GM12878 (cell line): ENCODE data around the gene KIF20B. TPM values are rescaled to one million over a fixed set of nuclear protein-coding genes. Genes with fewer than 3 reads are reported as not detected.

Experiments
- ATAC-seq: fragments of 200-7000 bp; cut with Tn5 transposase; 3 replicates; pipeline ENCODE4 v1.9.1; 2020; ENCODE audit warnings: mild to moderate bottlenecking, moderate library complexity
- BruUV-seq: library from RNA; stranded (reverse); fragments of 400-500 nt; replicated peaks from 2 replicates; lab custom pipeline; 2021; lab: Mats Ljungman, UMichigan
- CTCF ChIA-PET: fragments of 300-600 bp; sonication (Branson Sonifier 250); formaldehyde crosslinking; extraction: SDS; loops from one replicate; lab custom pipeline; 2021; ENCODE audit warnings: inconsistent platforms; lab: Yijun Ruan, JAX
- POLR2A ChIA-PET: fragments of 350-600 bp; formaldehyde crosslinking; extraction: SDS; loops from one replicate; lab custom pipeline; 2021; ENCODE audit warnings: inconsistent platforms; lab: Charles Lee
- RAD21 ChIA-PET: fragments of 300-600 bp; sonication (Branson Sonifier 250); formaldehyde crosslinking; loops from one replicate; lab custom pipeline; 2023; ENCODE audit warnings: antibody characterized with exemption; ENCODE audit not compliant: unreplicated experiment; lab: Charles Lee
- SMC1A ChIA-PET: fragments of 300-600 bp; sonication (Branson Sonifier 250); formaldehyde crosslinking; loops from one replicate; lab custom pipeline; 2023; ENCODE audit not compliant: unreplicated experiment, uncharacterized antibody; lab: Charles Lee
- DNase-seq: peaks from one replicate; pipeline ENCODE4 v3.0.0-alpha.2; 2011; ENCODE audit warnings: low read depth, low spot score
- FAIRE-seq: peaks from 3 replicates; lab custom pipeline; 2011; peaks lifted over from hg19 to GRCh38; lab: Jason Lieb, UNC
- H2AFZ ChIP-seq: 2 replicates; pipeline ENCODE4 v1.6.0; 2011; ENCODE audit warnings: low read depth, low read length, control low read depth; ENCODE audit not compliant: control insufficient read depth
- H3K27ac ChIP-seq: 2 replicates; pipeline ENCODE4 v1.5.1; 2011; ENCODE audit warnings: control low read depth; ENCODE audit not compliant: control insufficient read depth, insufficient read depth
- H3K27me3 ChIP-seq, 2 experiments: replicated peaks in 1 of 2; 2 replicates each; pipeline versions ENCODE4 v1.6.0 to v1.6.1; 2011; ENCODE audit warnings: low read length in 1 of 2; ENCODE audit not compliant: control insufficient read depth in 2 of 2, insufficient read depth in 2 of 2
- H3K36me3 ChIP-seq, 2 experiments: 2 replicates each; pipeline ENCODE4 v1.5.1; 2011; ENCODE audit warnings: low read length in 1 of 2; ENCODE audit not compliant: control insufficient read depth in 2 of 2, insufficient read depth in 2 of 2
- H3K4me1 ChIP-seq: 2 replicates; pipeline ENCODE4 v1.6.1; 2011; ENCODE audit warnings: mild to moderate bottlenecking, low read length, moderate library complexity, mixed read lengths; ENCODE audit not compliant: control insufficient read depth, insufficient read depth
- H3K4me2 ChIP-seq: 2 replicates; pipeline ENCODE4 v1.6.0; 2011; ENCODE audit warnings: control low read depth; ENCODE audit not compliant: control insufficient read depth, insufficient read depth
- H3K4me3 ChIP-seq: fragments of 200-600 bp; sonication (generic); 2 replicates; pipeline ENCODE4 v1.5.1; 2016
- H3K79me2 ChIP-seq: 2 replicates; pipeline ENCODE4 v1.6.0; 2011; ENCODE audit warnings: low read length; ENCODE audit not compliant: control insufficient read depth, insufficient read depth
- H3K9ac ChIP-seq: 2 replicates; pipeline ENCODE4 v1.8.0; 2011; ENCODE audit warnings: low read length, control low read depth, mixed read lengths; ENCODE audit not compliant: control insufficient read depth, insufficient read depth
- H3K9me3 ChIP-seq: replicated peaks from 3 replicates; pipeline ENCODE4 v1.5.1; 2011; ENCODE audit warnings: mild to moderate bottlenecking, low read length; ENCODE audit not compliant: control insufficient read depth, insufficient read depth
- H4K20me1 ChIP-seq: 2 replicates; pipeline ENCODE4 v1.6.0; 2011; ENCODE audit not compliant: control insufficient read depth, insufficient read depth
- CHD1 ChIP-seq: IDR thresholded peaks from 2 replicates; pipeline ENCODE4 v1.6.1; 2012; ENCODE audit warnings: low read depth, low read length, improper control_type of control experiment
- DPF2 ChIP-seq: fragments of 450-650 bp; IDR thresholded peaks from 2 replicates; pipeline ENCODE4 v1.6.1; 2017; ENCODE audit warnings: mild to moderate bottlenecking
- ELK1 ChIP-seq: IDR thresholded peaks from 2 replicates; pipeline ENCODE4 v1.6.1; 2012; ENCODE audit warnings: low read depth, low read length, improper control_type of control experiment
- FOS ChIP-seq: IDR thresholded peaks from 3 replicates; pipeline ENCODE4 v1.6.1; 2011; ENCODE audit warnings: borderline replicate concordance; ENCODE audit not compliant: insufficient read length; ENCODE audit errors: extremely low read depth
- FOXK2 ChIP-seq: fragments of 450-650 bp; IDR thresholded peaks from 2 replicates; pipeline ENCODE4 v1.6.1; 2017; ENCODE audit warnings: mild to moderate bottlenecking, moderate library complexity
- HCFC1 ChIP-seq: fragments of 150-350 bp; IDR thresholded peaks from 2 replicates; pipeline ENCODE4 v1.6.1; 2014; ENCODE audit warnings: low read length
- HDGF ChIP-seq: fragments of 450-650 bp; IDR thresholded peaks from 2 replicates; pipeline ENCODE4 v1.6.1; 2016; ENCODE audit warnings: antibody characterized with exemption
- MTA3 ChIP-seq: IDR thresholded peaks from 2 replicates; pipeline ENCODE4 v1.6.1; 2012; ENCODE audit warnings: low read length, inconsistent platforms, borderline replicate concordance
- NR2C1 ChIP-seq: fragments of 450-650 bp; IDR thresholded peaks from 2 replicates; pipeline ENCODE4 v1.6.1; 2017; ENCODE audit warnings: antibody characterized with exemption, mild to moderate bottlenecking, moderate library complexity
- PKNOX1 ChIP-seq: fragments of 450-650 bp; IDR thresholded peaks from 2 replicates; pipeline ENCODE4 v1.6.1; 2016; ENCODE audit warnings: mild to moderate bottlenecking
- RELA ChIP-seq: fragments of 450-650 bp; IDR thresholded peaks from 2 replicates; pipeline ENCODE4 v1.8.0; 2014; ENCODE audit warnings: borderline replicate concordance; ENCODE audit not compliant: partially characterized antibody
- RELB ChIP-seq: fragments of 450-650 bp; IDR thresholded peaks from 2 replicates; pipeline ENCODE4 v1.6.1; 2017; ENCODE audit warnings: low read depth, mild to moderate bottlenecking, moderate library complexity
- RUNX3 ChIP-seq: IDR thresholded peaks from 2 replicates; pipeline ENCODE4 v1.6.1; 2012; ENCODE audit warnings: low read length, inconsistent platforms
- SIN3A ChIP-seq: IDR thresholded peaks from 2 replicates; pipeline ENCODE4 v1.6.1; 2012; ENCODE audit warnings: low read depth, low read length, improper control_type of control experiment
- SREBF2 ChIP-seq: IDR thresholded peaks from 2 replicates; pipeline ENCODE4 v1.6.1; 2012; ENCODE audit warnings: mild to moderate bottlenecking, low read length
- SRF ChIP-seq, 2 experiments: IDR thresholded peaks; 2 replicates each; pipeline ENCODE4 v1.6.1; 2011; ENCODE audit warnings: low read depth in 2 of 2, low read length in 2 of 2, mild to moderate bottlenecking in 1 of 2, moderate library complexity in 1 of 2
- STAT3 ChIP-seq: IDR thresholded peaks from 2 replicates; pipeline ENCODE4 v1.6.1; 2011; ENCODE audit warnings: low read depth, low read length, improper control_type of control experiment
- SUPT20H ChIP-seq: IDR thresholded peaks from 2 replicates; pipeline ENCODE4 v1.6.1; 2011; ENCODE audit warnings: low read depth, mild to moderate bottlenecking, low read length, moderate library complexity, borderline replicate concordance; ENCODE audit not compliant: control insufficient read depth
- ZNF687 ChIP-seq: fragments of 450-650 bp; IDR thresholded peaks from 2 replicates; pipeline ENCODE4 v1.6.1; 2017; ENCODE audit warnings: mild to moderate bottlenecking, moderate library complexity
- WGBS: methylation state at CpG from one replicate; pipeline ENCODE4 v1.1.6; 2016; ENCODE audit warnings: low lambda C conversion rate; ENCODE audit not compliant: insufficient replicate concordance, insufficient coverage; ENCODE audit errors: missing lambda C conversion rate; 5-methylcytosine and 5-hydroxymethylcytosine counted together
- in situ Hi-C: fragments of 300-500 bp; cut with MboI; formaldehyde crosslinking; loops from 9 replicates; pipeline ENCODE4 v1.14.3; 2018; ENCODE audit warnings: mixed read lengths
- intact Hi-C: fragments of 100-400 bp; cut with micrococcal nuclease; formaldehyde crosslinking; loops from one replicate; pipeline ENCODE4 v1.14.2; 2022; ENCODE audit not compliant: unreplicated experiment
- polyA plus RNA-seq, 11 experiments: library from polyadenylated mRNA; depleted of rRNA in 4 of 11; unstranded in 6 of 11; stranded (reverse) in 5 of 11; fragments of >200 nt; fragmentation: Nextera tagmentation in 4 of 11; fragmentation: Illumina TruSeq in 1 of 11; extraction: Ambion mirVana in 4 of 11; extraction: Trizol in 1 of 11; gene quantifications; 1 replicate in 1 of 11; 2 replicates in 10 of 11; pipeline versions ENCODE4 v1.2.1 to v1.2.3, GENCODE V29; 2011 to 2016; ENCODE audit warnings: inconsistent platforms in 2 of 11, missing spikeins in 2 of 11, low read depth in 1 of 11
- total RNA-seq, 4 experiments: library from RNA; depleted of rRNA in 3 of 4; stranded (reverse); fragments of >200 nt in 3 of 4; fragmentation: Illumina TruSeq in 1 of 4; extraction: Trizol in 1 of 4; gene quantifications; 2 replicates each; pipeline versions ENCODE4 v1.2.1 to v1.2.3, GENCODE V29; 2013 to 2021

Gene KIF20B
- total and polyA plus RNA-seq, 10 of the 15 experiments (the other 5 are each of a cell fraction or from before 2014, with no cell fraction given), result 15.6 to 67.7 (median 44.3) TPM

DNA sequence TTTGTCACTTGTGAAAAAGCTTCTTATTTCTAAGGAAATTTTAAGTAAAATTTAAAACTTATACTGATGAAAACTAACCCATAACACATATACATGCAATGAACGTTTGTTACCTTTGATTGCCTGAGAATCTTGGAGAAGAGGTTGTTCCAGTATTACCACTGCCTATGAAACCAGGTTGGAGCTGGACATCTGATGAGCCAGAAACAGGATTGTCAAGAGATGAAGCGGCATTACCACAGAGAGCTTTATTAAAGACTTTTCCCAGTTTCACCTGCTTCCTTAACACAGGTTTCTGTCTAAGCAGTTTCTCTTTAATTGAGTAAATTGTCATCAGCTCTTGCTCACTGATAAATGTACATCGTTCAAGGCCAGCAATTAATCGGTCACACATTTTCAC lies 9.0 kb upstream of the KIF20B start:
- Histone ChIP-seq H2AFZ (no peak overlapping the region), H3K36me3 (no peaks in the 10 kb centered on the region), H3K4me3 (no peak overlapping the region), H3K9ac (no peak overlapping the region), H3K4me2 (no peak overlapping the region), H3K9me3 (no peaks in the 10 kb centered on the region), H4K20me1 (no peaks in the 10 kb centered on the region), H3K4me1 (no peaks in the 10 kb centered on the region), H3K79me2 (no peaks in the 10 kb centered on the region), H3K27me3 (no peaks in the 10 kb centered on the region), H3K27ac (no peak overlapping the region)
- POLR2A ChIA-PET, result interaction anchor here (0.6 kb wide), 1 partner anchor 19 kb away, joined by 3 read pairs; no protein-coding TSS in a partner anchor
- ATAC-seq, result no peak
- no TSS peak for BruUV-seq
- DNase-seq, result no peak
- 76% methylated on average over 4 of the region's 4 CpGs for WGBS
- SMC1A ChIA-PET, result interaction anchor here (1.1 to 3.5 kb wide), 9 partner anchors 9 to 99 kb away, joined by 3 to 17 read pairs (median 3); partner anchors contain the start of gene KIF20B
- CTCF ChIA-PET, result interaction anchor here (0.7 kb wide), 1 partner anchor 9 kb away, joined by 3 read pairs; no protein-coding TSS in a partner anchor
- FAIRE-seq, result no peak
- RAD21 ChIA-PET, result interaction anchor here (1.4 kb wide), 1 partner anchor 9 kb away, joined by 4 read pairs; the partner anchor contains the start of gene KIF20B
- in situ Hi-C loops (no loop called here), intact Hi-C loops (no loop called here)
- TF ChIP-seq SRF (IDR thresholded peaks at IDR 0.05; ENCODE audit: low read depth in 2 of 2, low read length in 2 of 2) (no peak), SREBF2 (no peak), RUNX3 (no peak), STAT3 (no peak), SUPT20H (no peak), PKNOX1 (no peak), HCFC1 (no peak), RELA (no peak), HDGF (no peak), ELK1 (no peak), RELB (no peak), FOXK2 (no peak), SIN3A (no peak), ZNF687 (no peak), NR2C1 (no peak), MTA3 (no peak), FOS (no peak), DPF2 (no peak), CHD1 (no peak)
